ENCODE measurements around the gene SCD. TPM values are rescaled to one million over a fixed set of nuclear protein-coding genes. Genes with fewer than 3 reads are reported as not detected.

Gene SCD
- total RNA-seq, 1 donor from 2014 or later = 135 TPM

DNA sequence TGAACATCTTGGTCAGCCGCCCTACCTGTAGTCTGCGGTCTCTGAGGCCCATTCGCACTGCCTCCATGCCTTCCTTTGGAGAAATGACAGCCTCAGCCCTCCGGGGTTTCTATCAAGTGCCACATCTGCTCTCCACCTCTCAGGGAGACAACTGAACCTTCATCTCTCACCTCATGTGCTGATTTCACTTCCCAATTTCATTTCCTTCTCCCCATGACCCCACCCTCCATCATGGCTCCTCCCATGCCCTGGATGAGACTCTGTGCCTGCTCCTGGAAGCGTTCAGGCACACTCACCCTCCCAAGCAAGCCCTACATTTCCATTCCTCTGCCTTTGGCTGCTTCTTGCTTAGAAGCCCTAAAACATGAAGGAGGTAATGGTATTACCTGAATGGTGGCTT is 7.8 kb upstream of the SCD start:
- FAIRE-seq = no peak
- DNase-seq (ENCODE audit: low spot score in 2 of 2) = no peak

DNA sequence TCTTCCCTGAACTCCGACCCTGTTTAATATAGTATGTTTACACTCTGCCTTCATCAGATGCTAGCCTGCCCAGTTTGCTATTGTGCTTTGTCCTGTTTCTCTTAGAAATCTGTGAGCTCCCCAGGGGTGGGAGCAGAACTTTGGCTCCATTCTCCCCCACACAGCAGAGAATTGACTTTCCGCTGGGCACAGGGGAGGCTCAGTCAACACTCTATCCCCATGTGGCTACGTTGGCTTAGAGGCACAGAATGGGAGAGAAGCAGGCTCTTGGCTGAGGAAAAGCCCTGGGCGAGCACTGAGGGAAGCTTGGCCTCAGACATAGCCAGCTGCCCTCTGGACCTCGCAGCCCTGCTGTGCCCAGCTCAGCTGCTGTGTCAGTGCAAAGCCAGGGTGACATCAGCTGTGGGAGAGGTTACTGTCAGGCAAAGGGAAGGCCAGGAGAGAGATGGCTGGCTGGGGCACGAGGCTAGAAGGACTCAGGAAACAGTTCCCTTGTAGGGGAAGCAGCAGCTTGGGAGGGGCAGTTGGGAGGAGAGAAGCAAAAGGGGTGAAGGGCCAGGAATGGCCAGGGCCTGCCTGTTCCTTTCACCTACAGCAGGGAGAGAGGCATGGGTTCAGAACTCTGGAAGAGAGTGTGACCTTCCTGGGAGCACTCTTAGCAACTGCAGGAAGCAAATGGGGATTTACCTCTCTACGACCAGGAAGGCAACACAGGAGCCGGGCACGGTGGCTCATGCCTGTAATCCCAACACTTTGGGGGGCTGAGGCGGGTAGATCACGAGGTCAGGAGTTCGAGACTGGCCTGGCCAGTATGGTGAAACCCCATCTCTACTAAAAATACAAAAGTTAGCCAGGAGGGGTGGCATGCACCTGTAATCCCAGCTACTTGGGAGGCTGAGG is 5.8 kb upstream of the SCD start:
- FAIRE-seq (no peak), DNase-seq (ENCODE audit: low spot score in 2 of 2) (peak; percentile 64 to 70)

DNA sequence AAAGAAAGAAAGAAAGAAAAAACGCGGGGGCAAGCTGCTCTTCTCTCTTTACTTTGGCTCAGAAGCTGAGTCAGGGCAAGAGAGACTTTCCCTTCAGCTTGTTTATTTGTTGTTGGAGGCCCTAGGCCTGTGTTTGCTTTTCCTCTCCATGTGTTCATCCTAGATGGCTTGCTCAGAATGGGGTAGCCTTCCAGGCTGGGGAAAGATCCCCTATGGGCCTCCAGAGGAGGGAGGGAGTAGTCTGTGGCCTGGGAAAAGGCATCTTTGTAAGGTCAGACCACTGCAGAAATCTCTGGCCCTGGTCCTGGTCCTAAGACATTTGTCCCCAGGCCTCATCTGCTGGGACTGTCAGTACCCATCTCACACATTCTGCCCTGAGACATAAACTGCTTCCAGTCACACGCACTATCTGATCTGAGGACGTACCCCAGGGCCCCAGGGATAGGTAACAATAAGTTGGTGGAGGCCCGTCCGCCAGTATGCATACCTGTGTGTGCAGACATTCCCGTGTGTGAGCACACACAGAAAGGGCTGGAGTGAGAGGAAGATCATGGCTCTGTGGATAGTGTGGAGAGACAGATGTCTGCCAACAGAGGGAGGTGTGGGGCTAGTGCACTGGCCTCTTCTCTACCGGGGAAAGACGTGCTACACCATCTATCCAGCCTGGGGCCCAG is 4.9 kb upstream of the SCD start:
- FAIRE-seq (no peak), DNase-seq (ENCODE audit: low spot score in 2 of 2) (no peak)

GRCh38 chr10:100342627-100342972 is 4.4 kb upstream of the SCD start:
- no peak for FAIRE-seq
- DNase-seq (ENCODE audit: low spot score in 2 of 2) = no peak

- no peak for DNase-seq (ENCODE audit: low spot score in 2 of 2)
These were observed 2.7 kb upstream of the SCD start for GRCh38 chr10:100344241-100344788.

DNA sequence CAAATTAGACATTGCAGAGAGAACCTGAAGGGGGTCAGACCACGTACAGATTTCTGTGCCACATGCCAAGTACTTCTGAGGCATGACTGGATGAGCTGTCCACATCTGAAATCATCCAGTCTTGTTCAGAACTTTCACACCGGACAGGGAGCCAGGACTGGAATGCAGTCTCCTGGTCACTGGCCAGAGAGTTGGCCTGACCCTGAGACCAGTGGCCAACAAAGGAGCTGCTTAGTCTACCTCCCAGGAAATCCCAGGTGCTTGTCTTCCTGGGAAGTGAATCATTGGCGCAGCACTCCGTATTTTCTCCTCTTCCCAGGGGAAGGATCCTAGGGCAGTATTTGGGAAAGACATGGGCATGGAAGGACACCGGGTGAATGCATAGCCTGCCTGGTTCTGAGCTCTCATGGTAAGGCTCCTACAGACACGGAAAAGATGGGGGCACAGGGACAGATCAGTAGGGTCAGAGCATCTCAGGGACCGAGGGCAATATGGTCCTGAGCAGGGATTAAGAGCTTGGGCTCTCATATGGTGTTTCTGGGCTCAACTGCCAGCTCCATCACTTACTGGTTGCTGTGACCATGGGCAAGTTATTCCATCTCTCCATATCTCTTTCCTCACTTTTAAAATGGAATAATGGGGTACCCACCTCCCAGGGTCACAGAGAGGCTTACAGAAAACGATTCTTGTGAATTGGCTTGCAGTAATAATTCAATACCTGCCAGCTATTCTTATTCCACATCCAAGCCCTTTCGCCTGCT is 1.3 kb upstream of the SCD start:
- DNase-seq (ENCODE audit: low spot score in 2 of 2) = no peak
- no peak for FAIRE-seq

More at GRCh38 chr10:100344241-100344788, 2.7 kb upstream of the SCD start:
- FAIRE-seq = no peak

- FAIRE-seq (no peak), DNase-seq (ENCODE audit: low spot score in 2 of 2) (peak; percentile 66 to 78)
These were observed 675 bp upstream of the SCD start for GRCh38 chr10:100346351-100346764.

GRCh38 chr10:100347568-100348195 is 649 bp downstream of the SCD start:
- FAIRE-seq (no peak), DNase-seq (ENCODE audit: low spot score in 2 of 2) (no peak)

GRCh38 chr10:100348389-100348927 is 1.4 kb downstream of the SCD start:
- FAIRE-seq (no peak), DNase-seq (ENCODE audit: low spot score in 2 of 2) (no peak)

- DNase-seq (ENCODE audit: low spot score in 2 of 2) (no peak), FAIRE-seq (no peak)
These were observed 2.1 kb downstream of the SCD start for GRCh38 chr10:100349087-100349486.

- DNase-seq (ENCODE audit: low spot score in 2 of 2) (no peak), FAIRE-seq (no peak)
These were observed 2.6 kb downstream of the SCD start for GRCh38 chr10:100349672-100350071.

GRCh38 chr10:100350914-100351485 is 4.0 kb downstream of the SCD start:
- no peak for DNase-seq (ENCODE audit: low spot score in 2 of 2)
- FAIRE-seq = no peak

DNA sequence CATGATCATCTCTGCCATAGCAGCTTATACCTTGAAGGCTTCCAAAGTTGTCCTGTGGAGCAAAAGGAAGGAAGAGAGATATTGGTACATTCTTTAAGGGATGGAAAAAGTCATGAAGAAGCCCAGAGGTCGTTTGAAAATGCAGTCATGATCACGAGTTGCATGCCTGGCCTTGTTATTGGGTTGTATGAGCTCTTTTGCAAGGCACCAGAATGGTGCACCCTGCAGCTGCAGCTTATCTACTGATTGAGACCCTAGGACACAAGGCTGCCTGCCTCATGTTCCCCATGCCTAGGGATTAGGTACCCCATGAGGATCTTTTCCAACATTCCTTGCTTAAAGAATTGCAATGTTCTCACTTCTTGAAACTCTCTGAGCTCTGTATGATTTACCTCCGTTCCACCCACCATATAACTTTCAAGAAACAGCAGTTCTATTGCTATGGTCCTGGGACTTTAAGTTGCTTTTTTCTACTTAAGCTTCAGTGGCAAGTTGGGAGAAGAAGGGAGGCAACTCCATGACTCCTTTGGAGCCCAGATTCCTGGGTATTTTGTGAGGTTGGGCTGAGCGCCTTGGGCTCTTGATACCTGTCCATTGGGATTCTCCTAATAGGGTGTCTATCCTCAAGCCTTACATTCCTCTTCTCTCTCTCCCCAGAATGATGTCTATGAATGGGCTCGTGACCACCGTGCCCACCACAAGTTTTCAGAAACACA is 6.9 kb downstream of the SCD start:
- FAIRE-seq (no peak), DNase-seq (ENCODE audit: low spot score in 2 of 2) (no peak)

DNA sequence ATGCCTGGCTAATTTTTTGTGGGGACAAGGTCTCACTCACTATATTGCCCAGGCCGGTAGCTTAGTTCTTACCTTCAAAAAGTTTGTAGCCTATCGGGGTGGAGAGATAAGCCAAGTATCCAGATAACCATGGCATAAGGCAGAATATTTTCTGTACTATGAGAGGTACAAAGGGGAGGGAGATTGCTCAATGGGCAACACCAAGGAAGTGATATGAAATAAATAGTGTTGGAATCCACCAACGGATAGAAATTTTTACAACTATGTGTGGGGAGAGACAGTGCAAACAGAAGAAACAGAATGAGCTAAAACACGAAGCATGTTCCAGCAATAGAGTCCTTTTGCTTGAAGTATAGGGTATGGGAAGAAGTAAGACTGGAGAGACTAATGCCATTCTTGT is 8.1 kb downstream of the SCD start:
- DNase-seq (ENCODE audit: low spot score in 2 of 2) = no peak
- FAIRE-seq = no peak

DNA sequence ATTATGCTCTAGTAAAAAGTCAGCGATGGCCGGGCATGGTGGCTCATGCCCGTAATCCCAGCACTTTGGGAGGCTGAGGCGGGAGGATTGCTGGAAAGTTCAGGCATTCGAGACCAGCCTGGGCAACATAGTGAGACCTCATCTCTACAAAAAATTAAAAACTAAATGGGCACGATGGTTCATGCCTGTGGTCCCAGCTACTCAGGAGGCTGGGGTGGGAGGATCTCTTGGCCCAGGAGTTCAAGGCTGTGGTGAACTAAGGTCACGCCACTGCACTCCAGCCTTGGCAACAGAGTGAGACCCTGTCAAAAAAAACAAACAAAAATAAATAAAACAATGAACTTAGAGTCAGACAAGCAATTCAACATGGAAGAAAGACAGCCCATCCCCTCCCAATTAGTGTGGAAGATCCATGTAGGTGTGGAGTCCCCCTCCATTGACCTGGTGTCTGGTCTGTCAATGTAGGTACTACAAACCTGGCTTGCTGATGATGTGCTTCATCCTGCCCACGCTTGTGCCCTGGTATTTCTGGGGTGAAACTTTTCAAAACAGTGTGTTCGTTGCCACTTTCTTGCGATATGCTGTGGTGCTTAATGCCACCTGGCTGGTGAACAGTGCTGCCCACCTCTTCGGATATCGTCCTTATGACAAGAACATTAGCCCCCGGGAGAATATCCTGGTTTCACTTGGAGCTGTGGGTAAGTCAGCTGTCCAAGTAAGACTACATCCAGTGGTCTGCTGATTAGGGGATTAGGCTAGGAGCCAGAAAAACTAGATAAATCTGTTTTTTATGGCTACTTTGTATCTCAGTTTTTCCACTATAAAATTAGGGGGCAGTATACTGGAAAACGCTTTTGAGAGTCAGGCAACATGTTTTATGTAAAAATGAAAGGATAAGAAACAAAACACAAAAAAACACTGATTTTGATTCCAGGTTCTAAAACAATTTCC is 9.3 kb downstream of the SCD start:
- no peak for FAIRE-seq
- no peak for DNase-seq (ENCODE audit: low spot score in 2 of 2)

DNA sequence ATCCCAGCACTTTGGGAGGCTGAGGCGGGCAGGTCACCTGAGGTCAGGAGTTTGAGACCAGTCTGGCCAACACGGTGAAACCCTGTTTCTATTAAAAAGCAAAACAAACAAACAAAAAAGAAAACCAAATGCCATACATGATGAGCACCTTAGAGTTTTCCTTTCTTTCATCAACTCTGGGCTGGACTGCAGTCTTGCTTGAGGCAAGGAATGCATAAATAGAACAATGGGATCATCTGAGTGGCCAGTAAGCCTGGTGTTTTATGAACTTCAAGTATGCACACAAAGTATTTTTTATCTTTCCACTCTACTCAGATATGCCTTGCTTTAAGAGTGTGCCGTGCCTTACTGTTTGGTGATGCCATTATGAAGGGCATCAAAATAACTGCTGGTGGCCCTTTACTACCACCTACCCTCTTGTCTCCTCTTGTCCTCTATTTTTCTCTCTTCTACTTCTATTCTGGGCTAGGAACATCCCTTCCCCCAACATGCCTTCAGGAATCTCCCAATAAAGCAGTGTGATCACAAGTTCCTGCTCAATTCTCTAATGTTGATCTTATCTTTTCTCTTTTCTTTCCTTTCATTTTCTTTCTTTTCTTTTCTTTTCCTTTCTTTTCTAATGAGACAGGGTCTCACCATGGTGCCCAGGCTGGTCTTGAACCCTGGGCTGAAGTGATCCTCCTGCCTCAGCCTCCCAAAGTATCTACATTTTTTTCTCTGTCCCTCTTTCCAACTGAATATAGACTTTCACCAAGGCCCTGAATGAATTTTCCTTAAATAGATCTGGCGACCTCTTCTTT is 10.2 kb downstream of the SCD start:
- DNase-seq (ENCODE audit: low spot score in 2 of 2) (no peak), FAIRE-seq (no peak)

GRCh38 chr10:100359030-100359432 is 12.0 kb downstream of the SCD start:
- no peak for DNase-seq (ENCODE audit: low spot score in 2 of 2)
- no peak for FAIRE-seq
